Fibroblast of skin of back (primary cell): ENCODE measurements around the gene FSD2.
A peak's percentile ranks its signal among the peaks of the same experiment; 100 is the strongest.
"Not testable (repeated sequence)": the region's sequence is repeated elsewhere in the genome, so short reads cannot be mapped to it uniquely, and the experiment has no call there.

Experiments used
- DNase-seq: peaks from one replicate; pipeline ENCODE4 v3.0.0-alpha.2; 2013

FSD2 gene

DNA sequence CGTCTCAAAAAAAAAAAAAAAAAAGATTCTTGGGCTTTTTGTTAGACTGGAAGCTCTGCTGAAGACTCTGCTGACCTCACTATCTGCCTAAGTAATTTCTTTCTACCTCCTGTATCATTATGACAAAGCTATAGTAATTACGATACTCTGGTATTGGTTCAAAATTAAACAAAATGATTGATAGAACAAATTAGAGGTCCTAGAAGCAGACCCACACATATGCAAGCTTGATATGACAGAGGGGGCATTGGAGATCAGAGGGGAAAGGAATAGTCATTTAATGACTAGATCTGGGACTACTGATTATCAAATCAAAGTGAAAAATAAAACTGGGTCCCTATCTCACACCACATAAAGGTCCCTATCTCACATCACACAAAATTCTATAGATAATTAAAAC lies 74.3 kb downstream of the FSD2 start:
- no peak for DNase-seq

DNA sequence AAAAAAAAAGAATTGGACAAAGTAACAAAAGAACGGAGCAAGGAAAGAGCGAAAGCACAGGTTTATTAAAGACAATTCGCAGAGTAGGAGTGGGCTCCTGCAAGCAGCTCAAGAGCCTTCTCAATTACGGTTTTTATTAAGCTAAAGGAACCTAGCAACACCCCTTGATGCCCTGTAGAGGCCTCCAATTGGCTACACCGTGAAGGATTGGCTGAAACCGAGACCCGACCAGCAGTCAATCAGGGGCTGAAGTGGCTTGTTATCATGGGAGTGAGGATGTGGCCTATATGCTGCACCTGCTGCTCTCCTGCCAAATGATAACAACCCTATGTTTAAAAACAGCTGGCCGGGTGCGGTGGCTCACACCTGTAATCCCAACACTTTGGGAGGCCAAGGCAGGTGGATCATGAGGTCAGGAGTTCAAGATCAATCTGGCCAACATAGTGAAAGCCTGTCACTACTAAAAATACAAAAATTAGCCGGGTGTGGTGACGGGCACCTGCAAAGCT lies 75.8 kb downstream of the FSD2 start:
- DNase-seq = no peak

- no peak for DNase-seq
Observed at GRCh38 chr15:82726816-82727215, 79.1 kb downstream of the FSD2 start.

DNA sequence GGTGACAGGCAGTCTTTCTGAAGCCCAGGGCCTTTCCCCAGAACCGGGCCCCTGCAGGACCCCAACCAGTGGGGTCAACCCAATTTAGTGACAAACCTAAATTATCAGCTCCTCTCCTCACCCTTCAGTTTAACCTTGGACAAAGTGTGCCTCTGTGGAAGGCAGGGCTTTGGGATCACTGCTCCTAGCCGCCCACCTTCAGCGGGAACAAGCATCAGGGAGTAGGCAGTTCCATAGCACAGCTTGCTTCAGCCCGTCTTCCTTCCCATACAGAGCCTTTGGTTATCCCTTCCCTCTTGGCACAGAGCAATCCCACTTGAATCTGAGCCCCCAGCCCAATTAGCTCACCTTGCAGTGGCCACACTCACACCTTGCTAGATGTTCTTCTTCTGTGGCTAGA lies 90.9 kb downstream of the FSD2 start:
- no peak for DNase-seq

DNA sequence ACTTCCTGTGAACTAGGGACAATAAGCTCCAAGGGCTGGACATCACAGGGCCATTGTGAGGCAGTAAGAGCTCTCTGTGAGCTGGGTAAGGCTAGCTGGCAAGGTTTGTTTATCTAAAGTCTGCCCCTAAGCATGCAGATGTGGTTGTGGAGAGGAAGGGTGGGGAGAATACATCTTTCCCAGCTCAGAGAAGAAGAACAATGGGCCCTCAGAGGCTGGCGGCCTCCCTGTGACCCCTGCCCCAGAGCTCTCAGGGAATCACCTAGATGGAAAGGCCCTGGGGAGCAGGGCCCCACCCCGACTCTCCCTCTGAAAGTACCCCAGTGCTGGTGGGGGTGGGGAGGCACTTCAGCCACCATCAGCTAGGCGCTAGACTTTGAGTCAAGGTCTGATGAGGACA lies 91.9 kb downstream of the FSD2 start:
- DNase-seq = no peak

- no peak for DNase-seq
Observed at GRCh38 chr15:82712036-82712435, 93.8 kb downstream of the FSD2 start.

DNA sequence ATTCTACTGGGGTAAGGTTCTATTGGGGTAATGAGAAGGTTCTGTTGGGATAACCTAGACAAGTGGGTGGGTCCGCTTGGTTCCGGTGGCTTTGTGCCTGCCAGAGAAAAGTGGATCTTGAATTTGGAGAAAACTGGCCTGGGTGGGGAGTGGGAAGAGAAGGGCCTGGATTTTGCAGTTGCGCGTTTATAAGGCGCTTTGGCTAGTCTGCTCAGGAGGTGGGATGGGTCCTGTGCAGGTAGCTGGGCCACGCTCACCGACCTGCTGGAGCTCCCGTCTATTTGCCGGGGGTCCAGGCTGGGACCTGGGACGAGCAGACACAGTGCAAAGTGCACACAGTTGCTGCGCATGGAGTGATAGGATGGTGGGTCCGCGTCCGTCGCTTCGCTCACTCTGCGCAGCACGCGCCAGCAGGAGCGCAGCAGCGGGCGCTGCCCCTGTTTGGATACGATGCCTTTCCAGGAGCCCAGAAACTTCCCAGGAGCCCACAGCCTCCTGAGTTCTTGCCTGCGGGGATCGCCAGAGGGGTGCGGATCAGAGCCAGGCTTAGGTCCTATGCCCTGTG lies 94.9 kb downstream of the FSD2 start:
- no peak for DNase-seq

- DNase-seq = no peak
Observed at GRCh38 chr15:82710208-82710555, 95.7 kb downstream of the FSD2 start.

- DNase-seq = peak; percentile 64
Observed at GRCh38 chr15:82709421-82710207, 96.3 kb downstream of the FSD2 start, which contains the start of gene AP3B2. Gene AP3B2, minus strand, starts transcription at chr15:82709875. Its CDS starts 169 bp downstream, at chr15:82709706.

- no peak for DNase-seq
Observed at GRCh38 chr15:82709081-82709420, 96.8 kb downstream of the FSD2 start.

DNA sequence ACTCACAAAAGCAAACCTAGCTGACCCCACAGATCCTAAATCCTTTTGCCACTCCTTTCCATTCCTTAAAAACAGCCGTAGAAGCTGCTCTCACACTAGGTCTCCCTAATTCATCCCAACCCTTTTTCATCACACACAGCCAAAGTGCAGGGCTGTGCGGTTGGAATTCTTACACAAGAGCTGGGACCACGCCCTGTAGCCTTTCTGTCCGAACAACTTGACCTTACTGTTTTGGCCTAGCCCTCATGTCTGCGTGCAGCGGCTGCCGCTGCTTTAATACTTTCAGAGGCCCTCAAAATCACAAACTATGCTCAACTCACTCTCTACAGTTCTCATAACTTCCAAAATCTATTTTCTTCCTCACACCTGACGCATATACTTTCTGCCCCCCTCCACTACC lies 100.0 kb downstream of the FSD2 start:
- DNase-seq = not testable (repeated sequence)
